HEK293 (cell line): ENCODE results near the gene LSS.

ENCODE experiments used
- CTCF ChIA-PET: fragments of 350-600 bp; formaldehyde crosslinking; extraction: SDS; loops from one replicate; lab custom pipeline; 2021; ENCODE audit warnings: antibody characterized with exemption; lab: Yijun Ruan, JAX
- POLR2A ChIA-PET: fragments of 300-600 bp; formaldehyde crosslinking; extraction: SDS; loops from one replicate; lab custom pipeline; 2020; ENCODE audit warnings: antibody characterized with exemption, inconsistent platforms; lab: Yijun Ruan, JAX
- H3K27ac ChIP-seq: fragments of 200-500 bp; sonication (Bioruptor generic); 2 replicates; pipeline ENCODE4 v1.5.1; 2014; ENCODE audit warnings: low read depth, low read length, control low read depth, inconsistent platforms; ENCODE audit errors: extremely low read depth
- H3K36me3 ChIP-seq, 2 experiments: fragments of 200-500 bp in 1 of 2; sonication (Bioruptor generic) in 1 of 2; 1 replicate in 1 of 2; 2 replicates in 1 of 2; pipeline ENCODE4 v1.5.1; 2014 to 2017; ENCODE audit warnings: inconsistent platforms in 2 of 2, low read length in 2 of 2; ENCODE audit not compliant: control insufficient read depth in 2 of 2, insufficient read depth in 1 of 2
- H3K4me1 ChIP-seq: fragments of 200-500 bp; sonication (Bioruptor generic); 2 replicates; pipeline ENCODE4 v1.5.1; 2014; ENCODE audit warnings: mild to moderate bottlenecking, low read length, inconsistent platforms; ENCODE audit not compliant: control insufficient read depth, insufficient read depth
- H3K4me3 ChIP-seq: 2 replicates; pipeline ENCODE4 v1.5.1; 2011; ENCODE audit warnings: low read depth, mild to moderate bottlenecking, control low read depth, low read length, moderate library complexity
- H3K9me3 ChIP-seq: fragments of 200-500 bp; sonication (Bioruptor generic); 2 replicates; pipeline ENCODE4 v1.5.1; 2014; ENCODE audit warnings: low read depth, low read length, inconsistent platforms; ENCODE audit not compliant: control insufficient read depth, insufficient read depth
- OSR2 ChIP-seq: fragments of 450-650 bp; formaldehyde crosslinking; IDR thresholded peaks from 2 replicates; pipeline ENCODE4 v1.5.1; 2016; ENCODE audit warnings: missing biosample characterization, missing genetic modification characterization
- PRDM6 ChIP-seq: fragments of 450-650 bp; formaldehyde crosslinking; IDR thresholded peaks from 2 replicates; pipeline ENCODE4 v1.5.1; 2017; ENCODE audit warnings: missing biosample characterization, missing genetic modification characterization
- REST ChIP-seq: fragments of 450-650 bp; formaldehyde crosslinking; IDR thresholded peaks from 2 replicates; pipeline ENCODE4 v1.5.1; 2016; ENCODE audit warnings: missing biosample characterization, missing genetic modification characterization
- SCRT2 ChIP-seq: fragments of 450-650 bp; formaldehyde crosslinking; IDR thresholded peaks from 2 replicates; pipeline ENCODE4 v1.5.1; 2016; ENCODE audit warnings: missing biosample characterization, missing genetic modification characterization
- SP2 ChIP-seq: fragments of 450-650 bp; formaldehyde crosslinking; IDR thresholded peaks from 2 replicates; pipeline ENCODE4 v1.5.1; 2016; ENCODE audit warnings: missing biosample characterization, missing genetic modification characterization
- SP7 ChIP-seq: fragments of 450-650 bp; formaldehyde crosslinking; IDR thresholded peaks from 2 replicates; pipeline ENCODE4 v1.5.1; 2016; ENCODE audit warnings: missing biosample characterization, missing genetic modification characterization
- ZBTB17 ChIP-seq: fragments of 450-650 bp; formaldehyde crosslinking; IDR thresholded peaks from 2 replicates; pipeline ENCODE4 v1.5.1; 2016; ENCODE audit warnings: missing biosample characterization, missing genetic modification characterization
- ZBTB20 ChIP-seq: fragments of 450-650 bp; formaldehyde crosslinking; IDR thresholded peaks from 2 replicates; pipeline ENCODE4 v1.5.1; 2016; ENCODE audit warnings: missing biosample characterization, missing genetic modification characterization
- ZBTB6 ChIP-seq: fragments of 450-650 bp; formaldehyde crosslinking; IDR thresholded peaks from 2 replicates; pipeline ENCODE4 v1.5.1; 2017; ENCODE audit warnings: missing biosample characterization, missing genetic modification characterization
- ZFP3 ChIP-seq: fragments of 450-650 bp; formaldehyde crosslinking; IDR thresholded peaks from 2 replicates; pipeline ENCODE4 v1.5.1; 2016; ENCODE audit warnings: low read depth, missing biosample characterization, missing genetic modification characterization
- ZIC2 ChIP-seq: fragments of 450-650 bp; formaldehyde crosslinking; IDR thresholded peaks from 2 replicates; pipeline ENCODE4 v1.5.1; 2016; ENCODE audit warnings: missing biosample characterization, missing genetic modification characterization
- ZNF146 ChIP-seq: fragments of 450-650 bp; formaldehyde crosslinking; IDR thresholded peaks from 2 replicates; pipeline ENCODE4 v1.5.1; 2016; ENCODE audit warnings: missing biosample characterization, missing genetic modification characterization
- ZNF16 ChIP-seq: fragments of 450-650 bp; formaldehyde crosslinking; IDR thresholded peaks from 2 replicates; pipeline ENCODE4 v1.5.1; 2016; ENCODE audit warnings: low read depth, missing biosample characterization, missing genetic modification characterization
- ZNF239 ChIP-seq: fragments of 450-650 bp; formaldehyde crosslinking; IDR thresholded peaks from 2 replicates; pipeline ENCODE4 v1.5.1; 2016; ENCODE audit warnings: missing biosample characterization, missing genetic modification characterization
- ZNF248 ChIP-seq: fragments of 450-650 bp; formaldehyde crosslinking; IDR thresholded peaks from 2 replicates; pipeline ENCODE4 v1.5.1; 2017; ENCODE audit warnings: missing biosample characterization, missing genetic modification characterization
- ZNF274 ChIP-seq, 2 experiments: fragments of 200-500 bp in 1 of 2; fragments of 450-650 bp in 1 of 2; sonication (Bioruptor generic) in 1 of 2; formaldehyde crosslinking in 1 of 2; IDR thresholded peaks; 2 replicates each; pipeline versions ENCODE4 v1.5.1 to v1.6.1; 2014 to 2016; ENCODE audit warnings: borderline replicate concordance in 1 of 2, inconsistent platforms in 1 of 2, low read length in 1 of 2, missing biosample characterization in 1 of 2, missing genetic modification characterization in 1 of 2
- ZNF37A ChIP-seq: fragments of 450-650 bp; IDR thresholded peaks from 2 replicates; pipeline ENCODE4 v1.5.1; 2018; ENCODE audit warnings: missing biosample characterization, missing genetic modification characterization
- ZNF549 ChIP-seq: fragments of 450-650 bp; IDR thresholded peaks from 2 replicates; pipeline ENCODE4 v1.5.1; 2018; ENCODE audit warnings: missing biosample characterization, missing genetic modification characterization, mild to moderate bottlenecking, inconsistent platforms, moderate library complexity
- ZNF768 ChIP-seq: fragments of 450-650 bp; formaldehyde crosslinking; IDR thresholded peaks from 2 replicates; pipeline ENCODE4 v1.5.1; 2018; ENCODE audit warnings: missing biosample characterization, mild to moderate bottlenecking, missing genetic modification characterization
- ZXDB ChIP-seq: fragments of 450-650 bp; formaldehyde crosslinking; IDR thresholded peaks from 2 replicates; pipeline ENCODE4 v1.5.1; 2016; ENCODE audit warnings: missing biosample characterization, missing genetic modification characterization
- TF ChIP-seq, protein P1 (sequence below): fragments of 450-650 bp; formaldehyde crosslinking; IDR thresholded peaks from 2 replicates; pipeline ENCODE4 v1.5.1; 2016; ENCODE audit warnings: missing biosample characterization, missing genetic modification characterization
- TF ChIP-seq, protein P2 (sequence below): fragments of 450-650 bp; formaldehyde crosslinking; IDR thresholded peaks from 2 replicates; pipeline ENCODE4 v1.5.1; 2016; ENCODE audit warnings: missing biosample characterization, missing genetic modification characterization

LSS gene

DNA sequence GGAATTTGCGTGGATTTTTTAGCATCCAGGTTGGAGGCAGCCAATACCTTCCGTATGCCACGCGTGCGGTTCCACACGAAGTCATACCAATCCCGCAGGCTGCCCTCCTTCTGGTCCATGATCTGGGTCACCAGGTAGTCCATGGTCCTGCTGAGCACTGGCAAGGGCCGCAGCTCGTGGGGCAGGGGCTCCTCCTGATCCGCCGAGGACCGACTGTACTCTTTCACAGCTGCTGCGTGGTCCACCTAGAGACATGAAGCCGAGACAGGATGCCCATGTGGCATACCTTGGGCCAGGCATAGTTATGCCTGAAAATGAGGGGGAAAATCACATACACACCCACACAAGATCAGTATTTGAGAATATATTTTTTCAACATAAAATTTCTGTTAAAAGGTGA lies 44.8 kb upstream of the LSS start:
- CTCF ChIA-PET: interaction anchor here (1.5 kb wide), 1 partner anchor 48 kb away, joined by 6 read pairs; no protein-coding TSS in a partner anchor
- no peaks in the 10 kb centered on the region for H3K9me3 ChIP-seq
- peaks cover 91 to 94% of the 10 kb centered on the region in 2 experiments for H3K36me3 ChIP-seq
- TF ChIP-seq REST: no peak
- TF ChIP-seq OSR2 (tag by site-specific recombination): no peak
- no peak for TF ChIP-seq ZNF146 (tag by site-specific recombination)
- no peak for TF ChIP-seq ZBTB20 (tag by site-specific recombination)
- no peak for TF ChIP-seq ZNF16
- TF ChIP-seq ZNF248 (tag by site-specific recombination): no peak
- no peak for TF ChIP-seq ZNF549
- TF ChIP-seq, all 188 proteins: peak for 0
- Histone ChIP-seq H3K4me1 (no peaks in the 10 kb centered on the region), H3K27ac (no peak overlapping the region), H3K4me3 (no peak overlapping the region)
- POLR2A ChIA-PET: interaction anchor here (0.7 kb wide), 1 partner anchor 287 kb away, joined by 3 read pairs; no protein-coding TSS in a partner anchor

DNA sequence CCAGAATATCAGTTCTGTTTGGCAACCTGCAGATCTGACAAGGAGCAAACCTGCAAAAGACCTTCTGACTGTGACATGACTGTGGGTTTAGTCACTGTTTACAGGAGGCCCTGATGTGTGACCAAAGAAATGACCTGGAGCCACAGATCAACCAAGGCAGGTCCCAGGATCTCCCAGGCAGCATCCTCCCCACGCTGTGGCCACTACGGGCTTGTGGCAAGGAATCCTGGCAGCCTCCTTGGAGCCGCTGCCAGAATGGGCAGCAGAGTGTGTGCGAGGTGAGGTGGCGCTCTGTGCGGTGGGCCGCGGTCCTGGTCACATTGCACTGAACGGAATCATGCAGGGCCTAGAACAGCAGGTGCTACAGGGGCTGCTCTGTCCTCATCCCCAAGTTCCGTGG lies 40.9 kb upstream of the LSS start:
- Histone ChIP-seq H3K27ac (no peak overlapping the region), H3K9me3 (no peaks in the 10 kb centered on the region), H3K4me1 (no peaks in the 10 kb centered on the region), H3K4me3 (no peak overlapping the region), H3K36me3 (peaks cover 69 to 93% of the 10 kb centered on the region in 2 experiments)
- TF ChIP-seq SCRT2 (tag by site-specific recombination) (no peak), SP7 (tag by site-specific recombination) (no peak), SP2 (tag by site-specific recombination) (no peak), ZBTB6 (no peak), ZNF37A (no peak), ZNF274 (IDR thresholded peaks at IDR 0.05; ENCODE audit: low read length) (no peak), ZNF274 (tag by site-specific recombination; IDR thresholded peaks at IDR 0.05; ENCODE audit: borderline replicate concordance) (no peak), ZNF239 (tag by site-specific recombination) (no peak), ZNF549 (no peak)
- CTCF ChIA-PET: no interaction called here
- POLR2A ChIA-PET: no interaction called here

GRCh38 chr21:46268371-46268770 lies 39.8 kb upstream of the LSS start:
- POLR2A ChIA-PET: no interaction called here
- H3K4me3 ChIP-seq: no peak overlapping the region
- no peaks in the 10 kb centered on the region for H3K4me1 ChIP-seq
- CTCF ChIA-PET: no interaction called here
- no peaks in the 10 kb centered on the region for H3K9me3 ChIP-seq
- H3K27ac ChIP-seq: no peak overlapping the region
- H3K36me3 ChIP-seq: peaks cover 65 to 92% of the 10 kb centered on the region in 2 experiments
- TF ChIP-seq ZBTB17: no peak
- no peak for TF ChIP-seq ZIC2 (tag by site-specific recombination)
- TF ChIP-seq SP2 (tag by site-specific recombination): no peak
- TF ChIP-seq, protein P1, sequence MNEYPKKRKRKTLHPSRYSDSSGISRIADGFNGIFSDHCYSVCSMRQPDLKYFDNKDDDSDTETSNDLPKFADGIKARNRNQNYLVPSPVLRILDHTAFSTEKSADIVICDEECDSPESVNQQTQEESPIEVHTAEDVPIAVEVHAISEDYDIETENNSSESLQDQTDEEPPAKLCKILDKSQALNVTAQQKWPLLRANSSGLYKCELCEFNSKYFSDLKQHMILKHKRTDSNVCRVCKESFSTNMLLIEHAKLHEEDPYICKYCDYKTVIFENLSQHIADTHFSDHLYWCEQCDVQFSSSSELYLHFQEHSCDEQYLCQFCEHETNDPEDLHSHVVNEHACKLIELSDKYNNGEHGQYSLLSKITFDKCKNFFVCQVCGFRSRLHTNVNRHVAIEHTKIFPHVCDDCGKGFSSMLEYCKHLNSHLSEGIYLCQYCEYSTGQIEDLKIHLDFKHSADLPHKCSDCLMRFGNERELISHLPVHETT: no peak
- TF ChIP-seq PRDM6 (tag by site-specific recombination): no peak
- no peak for TF ChIP-seq ZXDB (tag by site-specific recombination)
- TF ChIP-seq ZNF768: no peak
- no peak for TF ChIP-seq ZFP3
- TF ChIP-seq, protein P2, sequence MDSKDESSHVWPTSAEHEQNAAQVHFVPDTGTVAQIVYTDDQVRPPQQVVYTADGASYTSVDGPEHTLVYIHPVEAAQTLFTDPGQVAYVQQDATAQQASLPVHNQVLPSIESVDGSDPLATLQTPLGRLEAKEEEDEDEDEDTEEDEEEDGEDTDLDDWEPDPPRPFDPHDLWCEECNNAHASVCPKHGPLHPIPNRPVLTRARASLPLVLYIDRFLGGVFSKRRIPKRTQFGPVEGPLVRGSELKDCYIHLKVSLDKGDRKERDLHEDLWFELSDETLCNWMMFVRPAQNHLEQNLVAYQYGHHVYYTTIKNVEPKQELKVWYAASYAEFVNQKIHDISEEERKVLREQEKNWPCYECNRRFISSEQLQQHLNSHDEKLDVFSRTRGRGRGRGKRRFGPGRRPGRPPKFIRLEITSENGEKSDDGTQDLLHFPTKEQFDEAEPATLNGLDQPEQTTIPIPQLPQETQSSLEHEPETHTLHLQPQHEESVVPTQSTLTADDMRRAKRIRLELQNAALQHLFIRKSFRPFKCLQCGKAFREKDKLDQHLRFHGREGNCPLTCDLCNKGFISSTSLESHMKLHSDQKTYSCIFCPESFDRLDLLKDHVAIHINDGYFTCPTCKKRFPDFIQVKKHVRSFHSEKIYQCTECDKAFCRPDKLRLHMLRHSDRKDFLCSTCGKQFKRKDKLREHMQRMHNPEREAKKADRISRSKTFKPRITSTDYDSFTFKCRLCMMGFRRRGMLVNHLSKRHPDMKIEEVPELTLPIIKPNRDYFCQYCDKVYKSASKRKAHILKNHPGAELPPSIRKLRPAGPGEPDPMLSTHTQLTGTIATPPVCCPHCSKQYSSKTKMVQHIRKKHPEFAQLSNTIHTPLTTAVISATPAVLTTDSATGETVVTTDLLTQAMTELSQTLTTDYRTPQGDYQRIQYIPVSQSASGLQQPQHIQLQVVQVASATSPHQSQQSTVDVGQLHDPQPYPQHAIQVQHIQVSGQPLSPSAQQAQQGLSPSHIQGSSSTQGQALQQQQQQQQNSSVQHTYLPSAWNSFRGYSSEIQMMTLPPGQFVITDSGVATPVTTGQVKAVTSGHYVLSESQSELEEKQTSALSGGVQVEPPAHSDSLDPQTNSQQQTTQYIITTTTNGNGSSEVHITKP: no peak
